GM18858 (cell line): ENCODE data around the gene RAF1.
"Not testable (repeated sequence)": the region's sequence is repeated elsewhere in the genome, so short reads cannot be mapped to it uniquely, and the experiment has no call there.

Experiments used
- ATAC-seq: cut with Tn5 transposase; IDR thresholded peaks from one replicate; pipeline ENCODE4 v1.9.1; 2021; ENCODE audit not compliant: unreplicated experiment

The RAF1 gene

GRCh38 chr3:12562451-12562850 is 101.5 kb downstream of the RAF1 start:
- ATAC-seq: no peak

GRCh38 chr3:12561397-12561796 is 102.5 kb downstream of the RAF1 start:
- no peak for ATAC-seq

- peak; percentile 43 for ATAC-seq
These were observed 103.3 kb downstream of the RAF1 start for GRCh38 chr3:12560505-12561190.

GRCh38 chr3:12559520-12559919 is 104.4 kb downstream of the RAF1 start:
- ATAC-seq: no peak

- no peak for ATAC-seq
These were observed 105.2 kb downstream of the RAF1 start for GRCh38 chr3:12558706-12559105.

GRCh38 chr3:12557473-12558100 is 106.3 kb downstream of the RAF1 start:
- ATAC-seq: no peak

GRCh38 chr3:12556690-12557472 is 107.0 kb downstream of the RAF1 start, which contains the start of gene MKRN2:
Gene MKRN2 (plus strand): TSS chr3:12557087. CDS start chr3:12557151, 64 bp downstream.
- ATAC-seq: peak; percentile 52

GRCh38 chr3:12556314-12556689 is 107.6 kb downstream of the RAF1 start:
- no peak for ATAC-seq

- ATAC-seq: no peak
These were observed 110.0 kb downstream of the RAF1 start for GRCh38 chr3:12553921-12554391.

- no peak for ATAC-seq
These were observed 113.8 kb downstream of the RAF1 start for GRCh38 chr3:12549971-12550760.

GRCh38 chr3:12545473-12545791 is 118.5 kb downstream of the RAF1 start, which contains the start of gene MKRN2OS:
Gene MKRN2OS (minus strand): TSS chr3:12545499. CDS start chr3:12545464, 35 bp downstream.
- no peak for ATAC-seq

- no peak for ATAC-seq
These were observed 119.1 kb downstream of the RAF1 start for GRCh38 chr3:12544652-12545472.

- not testable (repeated sequence) for ATAC-seq
These were observed 120.4 kb downstream of the RAF1 start for GRCh38 chr3:12543497-12543896.

GRCh38 chr3:12541625-12542024 is 122.3 kb downstream of the RAF1 start:
- ATAC-seq: no peak

GRCh38 chr3:12536423-12536822 is 127.5 kb downstream of the RAF1 start:
- ATAC-seq: no peak
